ENCODE measurements around the gene ATP11B. TPM values are rescaled to one million over a fixed set of nuclear protein-coding genes. Genes with fewer than 3 reads are reported as not detected.

ATP11B gene
- total and polyA plus RNA-seq, 7 donors = 4.0 to 23.9 (median 18.8) TPM

DNA sequence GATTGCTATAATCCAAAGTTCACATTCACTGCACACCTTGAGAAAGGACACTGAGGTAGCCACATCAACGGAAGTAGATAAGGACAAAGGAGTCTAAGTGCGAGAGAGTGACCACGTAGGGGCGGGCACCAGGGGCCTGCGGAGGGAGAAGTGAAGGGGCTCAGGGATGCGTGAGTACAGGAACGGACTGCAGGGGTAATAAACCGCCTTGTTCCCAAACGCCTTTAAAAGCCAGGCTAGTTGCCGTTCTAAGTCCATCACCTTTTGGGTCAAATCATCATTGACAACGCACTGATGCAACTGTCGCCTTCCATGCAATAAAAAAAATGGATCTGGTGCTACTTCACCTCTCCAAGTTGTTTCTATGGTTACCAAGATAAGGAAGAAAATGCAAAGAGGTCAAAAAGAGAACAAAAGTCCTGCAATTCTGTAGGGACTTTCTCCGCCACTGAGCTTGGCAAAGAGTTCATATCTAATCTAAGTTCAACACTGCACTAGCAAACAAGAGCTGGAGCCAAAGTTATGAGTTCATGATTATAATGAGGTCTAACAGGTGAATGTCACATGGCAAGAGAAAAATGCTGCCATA lies 32.6 kb upstream of the ATP11B start:
- Histone ChIP-seq H3K4me3 (no peak overlapping the region), H3K27me3 (ENCODE audit: insufficient read depth in 3 of 3, low read length in 2 of 3) (peaks cover 0 to 5% (median 0%) of the 10 kb centered on the region in 3 donors), H3K36me3 (ENCODE audit: insufficient read depth in 1 of 2, low read depth in 1 of 2) (no peaks in the 10 kb centered on the region), H3K27ac (no peak overlapping the region), H3K4me1 (no peaks in the 10 kb centered on the region), H3K9me3 (no peaks in the 10 kb centered on the region)
- no peak for DNase-seq
- WGBS, 3 donors = 65 to 78% (median 76%) methylated on average over 13 of the region's 13 CpGs
- no peak for ATAC-seq
- intact Hi-C loops (cut with DNase I) = no loop called here
- TF ChIP-seq, protein P1, sequence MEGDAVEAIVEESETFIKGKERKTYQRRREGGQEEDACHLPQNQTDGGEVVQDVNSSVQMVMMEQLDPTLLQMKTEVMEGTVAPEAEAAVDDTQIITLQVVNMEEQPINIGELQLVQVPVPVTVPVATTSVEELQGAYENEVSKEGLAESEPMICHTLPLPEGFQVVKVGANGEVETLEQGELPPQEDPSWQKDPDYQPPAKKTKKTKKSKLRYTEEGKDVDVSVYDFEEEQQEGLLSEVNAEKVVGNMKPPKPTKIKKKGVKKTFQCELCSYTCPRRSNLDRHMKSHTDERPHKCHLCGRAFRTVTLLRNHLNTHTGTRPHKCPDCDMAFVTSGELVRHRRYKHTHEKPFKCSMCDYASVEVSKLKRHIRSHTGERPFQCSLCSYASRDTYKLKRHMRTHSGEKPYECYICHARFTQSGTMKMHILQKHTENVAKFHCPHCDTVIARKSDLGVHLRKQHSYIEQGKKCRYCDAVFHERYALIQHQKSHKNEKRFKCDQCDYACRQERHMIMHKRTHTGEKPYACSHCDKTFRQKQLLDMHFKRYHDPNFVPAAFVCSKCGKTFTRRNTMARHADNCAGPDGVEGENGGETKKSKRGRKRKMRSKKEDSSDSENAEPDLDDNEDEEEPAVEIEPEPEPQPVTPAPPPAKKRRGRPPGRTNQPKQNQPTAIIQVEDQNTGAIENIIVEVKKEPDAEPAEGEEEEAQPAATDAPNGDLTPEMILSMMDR (IDR thresholded peaks at IDR 0.05) = no peak

DNA sequence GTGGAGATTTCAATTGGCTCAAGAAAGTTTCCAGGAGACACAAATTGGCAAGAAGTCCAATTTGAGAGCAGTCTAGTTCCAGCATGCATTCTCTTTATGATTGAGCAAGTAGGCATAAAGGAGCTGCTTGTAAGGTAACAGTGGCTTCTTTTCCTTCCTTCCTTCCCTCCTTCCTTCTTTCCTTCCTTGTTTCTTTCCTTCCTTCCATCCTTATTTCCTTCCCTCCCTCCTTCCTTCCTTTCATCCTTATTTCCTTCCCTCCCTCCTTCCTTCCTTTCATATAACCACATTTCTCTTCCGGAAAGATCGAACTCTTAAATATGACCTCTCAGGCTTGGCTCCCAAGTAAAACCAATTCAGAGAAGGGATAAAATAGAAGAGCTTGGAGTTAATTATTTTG lies 29.4 kb upstream of the ATP11B start:
- no peaks in the 10 kb centered on the region for H3K36me3 ChIP-seq (ENCODE audit: insufficient read depth in 1 of 2, low read depth in 1 of 2)
- no peaks in the 10 kb centered on the region for H3K9me3 ChIP-seq
- intact Hi-C loops (cut with DNase I) = no loop called here
- DNase-seq (no peak), ATAC-seq (no peak)
- H3K27me3 ChIP-seq (ENCODE audit: insufficient read depth in 3 of 3, low read length in 2 of 3) = no peaks in the 10 kb centered on the region
- H3K4me1 ChIP-seq = no peaks in the 10 kb centered on the region
- H3K4me3 ChIP-seq = no peak overlapping the region
- 67 to 90% (median 77%) methylated on average over 2 of the region's 2 CpGs for WGBS, 3 donors
- TF ChIP-seq, protein P1 (IDR thresholded peaks at IDR 0.05) = no peak
- H3K27ac ChIP-seq = no peak overlapping the region

DNA sequence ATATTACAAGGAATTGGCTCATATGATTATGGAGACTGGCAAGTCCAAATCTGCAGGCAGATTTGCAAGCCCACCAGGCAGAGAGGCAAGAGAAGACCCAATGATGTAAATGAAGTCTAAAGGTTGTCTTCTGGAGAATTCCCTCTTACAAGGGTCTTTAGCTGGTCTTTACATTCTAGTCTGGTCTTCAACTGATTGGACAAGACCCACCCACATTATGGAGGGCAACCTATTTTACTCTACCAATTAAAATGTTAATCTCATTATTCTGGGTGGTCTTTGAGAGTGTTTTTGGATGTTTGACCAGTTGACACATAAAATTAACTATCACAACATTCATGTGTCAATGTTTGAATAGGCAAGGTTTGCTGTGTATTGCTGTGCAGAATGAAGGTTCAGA lies 28.0 kb upstream of the ATP11B start:
- Histone ChIP-seq H3K27ac (no peak overlapping the region), H3K27me3 (ENCODE audit: insufficient read depth in 3 of 3, low read length in 2 of 3) (no peaks in the 10 kb centered on the region), H3K4me3 (no peak overlapping the region), H3K4me1 (no peaks in the 10 kb centered on the region), H3K9me3 (no peaks in the 10 kb centered on the region), H3K36me3 (ENCODE audit: insufficient read depth in 1 of 2, low read depth in 1 of 2) (no peaks in the 10 kb centered on the region)
- intact Hi-C loops (cut with DNase I) = no loop called here
- no peak for DNase-seq
- ATAC-seq = no peak
- TF ChIP-seq, protein P1 (IDR thresholded peaks at IDR 0.05) = no peak

DNA sequence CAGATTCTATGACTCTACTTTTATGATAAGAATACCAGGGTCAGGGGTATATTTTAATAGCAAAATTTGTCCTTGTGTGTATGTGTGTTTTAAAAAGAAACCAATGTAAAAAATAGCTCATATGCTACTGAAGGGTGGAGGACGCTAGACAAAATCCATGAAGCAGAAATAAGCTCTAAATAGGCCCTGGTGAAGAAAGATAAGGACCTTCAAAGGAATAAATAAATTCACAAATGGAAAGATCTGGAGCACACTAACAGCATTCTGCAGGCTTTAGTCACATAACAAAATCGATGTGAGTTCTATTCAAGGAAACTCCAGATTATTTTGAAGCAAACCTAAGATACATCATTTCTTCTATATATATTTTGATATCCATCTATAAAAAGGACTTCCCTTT lies 27.2 kb upstream of the ATP11B start:
- H3K9me3 ChIP-seq = no peaks in the 10 kb centered on the region
- DNase-seq (no peak), ATAC-seq (no peak)
- no peaks in the 10 kb centered on the region for H3K27me3 ChIP-seq (ENCODE audit: insufficient read depth in 3 of 3, low read length in 2 of 3)
- no peak overlapping the region for H3K4me3 ChIP-seq
- H3K4me1 ChIP-seq = no peaks in the 10 kb centered on the region
- intact Hi-C loops (cut with DNase I) = no loop called here
- no peaks in the 10 kb centered on the region for H3K36me3 ChIP-seq (ENCODE audit: insufficient read depth in 1 of 2, low read depth in 1 of 2)
- H3K27ac ChIP-seq = no peak overlapping the region
- 84 to 86% (median 85%) methylated on average over 2 of the region's 2 CpGs for WGBS, 3 donors
- TF ChIP-seq, protein P1 (IDR thresholded peaks at IDR 0.05) = no peak

DNA sequence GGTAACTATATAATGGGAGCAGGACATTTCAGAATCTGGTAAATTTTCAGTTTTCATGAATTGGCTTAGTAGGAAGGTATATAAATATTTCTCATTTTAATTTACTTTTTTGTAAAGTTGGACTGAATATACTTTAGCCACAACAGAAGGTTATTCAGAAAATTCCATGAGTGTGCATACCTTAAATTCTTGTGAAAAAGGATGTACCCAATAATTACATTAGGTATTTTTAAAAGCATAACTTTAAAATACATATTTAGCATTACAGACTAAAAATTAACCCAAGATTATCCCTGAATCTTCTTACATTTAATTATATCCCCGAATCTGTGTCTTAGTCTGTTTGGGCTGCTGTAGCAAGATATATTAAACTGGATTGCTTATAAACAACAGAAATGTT lies 24.9 kb upstream of the ATP11B start:
- ATAC-seq = no peak
- H3K27me3 ChIP-seq (ENCODE audit: insufficient read depth in 3 of 3, low read length in 2 of 3) = no peaks in the 10 kb centered on the region
- no peak overlapping the region for H3K4me3 ChIP-seq
- TF ChIP-seq, protein P1 (IDR thresholded peaks at IDR 0.05) = no peak
- no peak overlapping the region for H3K27ac ChIP-seq
- no peaks in the 10 kb centered on the region for H3K9me3 ChIP-seq
- H3K36me3 ChIP-seq (ENCODE audit: insufficient read depth in 1 of 2, low read depth in 1 of 2) = no peaks in the 10 kb centered on the region
- intact Hi-C loops (cut with DNase I) = no loop called here
- no peaks in the 10 kb centered on the region for H3K4me1 ChIP-seq
- WGBS, 3 donors = 90 to 97% (median 92%) methylated on average over 1 of the region's 1 CpG
- DNase-seq = no peak
